Gastroesophageal sphincter (tissue), 4 donors: ENCODE data around the gene RASL10A. TPM values are rescaled to one million over a fixed set of nuclear protein-coding genes. Genes with fewer than 3 reads are reported as not detected.

Experiments used
- ATAC-seq: fragments of 150-250 bp; one replicate; pipeline ENCODE4 v1.9.1; 2016; ENCODE audit warnings: mild to moderate bottlenecking, moderate library complexity
- H3K27ac ChIP-seq, 4 donors: fragments of 200-600 bp; sonication (generic) in 3 of 4; 1 replicate in 3 of 4; 2 replicates in 1 of 4; pipeline ENCODE4 v1.5.1; 2016 to 2019
- H3K27me3 ChIP-seq: fragments of 200-600 bp; sonication (generic); one replicate; pipeline ENCODE4 v1.5.1; 2019
- H3K36me3 ChIP-seq, 2 donors: fragments of 200-600 bp; sonication (generic); one replicate each; pipeline ENCODE4 v1.5.1; 2019; ENCODE audit warnings: control low read depth in 1 of 2
- H3K4me1 ChIP-seq, 3 donors: fragments of 200-600 bp; sonication (generic); 1 replicate in 2 of 3; 2 replicates in 1 of 3; pipeline ENCODE4 v1.5.1; 2016 to 2019; ENCODE audit warnings: control low read depth in 2 of 3
- H3K4me3 ChIP-seq, 2 donors: fragments of 200-600 bp; sonication (generic); one replicate each; pipeline ENCODE4 v1.5.1; 2019; ENCODE audit warnings: mild to moderate bottlenecking in 1 of 2, moderate library complexity in 1 of 2
- H3K9me3 ChIP-seq, 3 donors: fragments of 200-600 bp; sonication (generic); one replicate each; pipeline ENCODE4 v1.5.1; 2017 to 2019; ENCODE audit warnings: control low read depth in 2 of 3
- CTCF ChIP-seq, 4 experiments: fragments of 200-600 bp in 2 of 4; fragments of 450-650 bp in 2 of 4; sonication (generic) in 1 of 4; IDR thresholded peaks; one replicate each; pipeline ENCODE4 v1.5.1; 2017 to 2019; ENCODE audit warnings: antibody characterized with exemption in 4 of 4, mild to moderate bottlenecking in 2 of 4, moderate library complexity in 2 of 4
- EP300 ChIP-seq: sonication (generic); formaldehyde crosslinking; IDR thresholded peaks from one replicate; pipeline ENCODE4 v1.6.1; 2017; ENCODE audit warnings: antibody characterized with exemption, mild to moderate bottlenecking
- POLR2A ChIP-seq, 2 donors: fragments of 450-650 bp; IDR thresholded peaks; one replicate each; pipeline ENCODE4 v1.6.1; 2017; ENCODE audit warnings: antibody characterized with exemption in 2 of 2, mild to moderate bottlenecking in 2 of 2, moderate library complexity in 1 of 2
- POLR2AphosphoS5 ChIP-seq: sonication (generic); formaldehyde crosslinking; IDR thresholded peaks from one replicate; pipeline ENCODE4 v1.6.1; 2017; ENCODE audit warnings: antibody characterized with exemption
- WGBS, 2 donors: methylation state at CpG; one replicate each; pipeline ENCODE4 v1.1.5; 2018; ENCODE audit warnings: low coverage in 1 of 2; 5-methylcytosine and 5-hydroxymethylcytosine counted together
- total RNA-seq, 4 donors: library from RNA; depleted of rRNA; stranded (reverse); fragments of >200 nt; gene quantifications; one replicate each; pipeline ENCODE4 v1.1.0, GENCODE V29; 2016

RASL10A gene
- total RNA-seq, 4 donors from 2014 or later: 0.40 to 0.73 (median 0.72) TPM; not detected in 1

GRCh38 chr22:29310863-29311339, 4.6 kb downstream of the RASL10A start:
- TF ChIP-seq POLR2AphosphoS5 (peak; percentile 84), CTCF (IDR thresholded peaks at IDR 0.05) (no peak), EP300 (no peak), POLR2A (IDR thresholded peaks at IDR 0.05) (no peak)
- peaks cover 3 to 93% (median 68%) of the 10 kb centered on the region in 3 donors for H3K4me1 ChIP-seq
- peaks cover 30% of the 10 kb centered on the region for H3K27me3 ChIP-seq
- no peaks in the 10 kb centered on the region for H3K9me3 ChIP-seq
- 0% methylated on average over 4 of the region's 18 CpGs; no CpG with 5 or more reads in 1 of the 2 donors for WGBS, 2 donors
- peak overlapping the region in 1 of 2 donors; percentile 44 for H3K4me3 ChIP-seq
- H3K36me3 ChIP-seq: no peaks in the 10 kb centered on the region
- ATAC-seq: peak; percentile 85
- H3K27ac ChIP-seq: peak overlapping the region; percentile 22 to 97 (median 89)

GRCh38 chr22:29310065-29310862, 5.2 kb downstream of the RASL10A start:
- peak overlapping the region in 1 of 2 donors; percentile 18 for H3K4me3 ChIP-seq
- H3K4me1 ChIP-seq: peaks cover 3 to 93% (median 65%) of the 10 kb centered on the region in 3 donors
- WGBS, 2 donors: 59% methylated on average over 9 of the region's 28 CpGs; no CpG with 5 or more reads in 1 of the 2 donors

GRCh38 chr22:29309332-29310064, 6.0 kb downstream of the RASL10A start:
- Histone ChIP-seq H3K9me3 (no peaks in the 10 kb centered on the region), H3K4me1 (peaks cover 3 to 87% (median 60%) of the 10 kb centered on the region in 3 donors), H3K4me3 (peak overlapping the region in 1 of 2 donors; percentile 95), H3K27me3 (peaks cover 16% of the 10 kb centered on the region), H3K27ac (peak overlapping the region; percentile 4 to 97 (median 94)), H3K36me3 (no peaks in the 10 kb centered on the region)
- no CpG with 5 or more reads among the region's 21 CpGs for WGBS, 2 donors
- TF ChIP-seq CTCF (IDR thresholded peaks at IDR 0.05): no peak
- no peak for TF ChIP-seq POLR2AphosphoS5
- no peak for TF ChIP-seq POLR2A (IDR thresholded peaks at IDR 0.05)
- TF ChIP-seq EP300: no peak
- ATAC-seq: no peak

More at GRCh38 chr22:29310065-29310862, 5.2 kb downstream of the RASL10A start:
- Histone ChIP-seq H3K36me3 (no peaks in the 10 kb centered on the region), H3K27ac (peak overlapping the region; percentile 22 to 97 (median 94)), H3K27me3 (peaks cover 23% of the 10 kb centered on the region), H3K9me3 (no peaks in the 10 kb centered on the region)
- no peak for ATAC-seq
- TF ChIP-seq CTCF (IDR thresholded peaks at IDR 0.05) (no peak), EP300 (no peak), POLR2AphosphoS5 (no peak), POLR2A (IDR thresholded peaks at IDR 0.05) (no peak)

- no peaks in the 10 kb centered on the region for H3K9me3 ChIP-seq
- no peak for ATAC-seq
- H3K4me3 ChIP-seq: peak overlapping the region in 1 of 2 donors; percentile 95
- TF ChIP-seq POLR2AphosphoS5 (no peak), POLR2A (IDR thresholded peaks at IDR 0.05) (no peak), EP300 (no peak), CTCF (IDR thresholded peaks at IDR 0.05) (no peak)
- H3K4me1 ChIP-seq: peaks cover 3 to 81% (median 54%) of the 10 kb centered on the region in 3 donors
- H3K27ac ChIP-seq: peak overlapping the region; percentile 4 to 97 (median 94)
- no CpG with 5 or more reads among the region's 13 CpGs for WGBS, 2 donors
- H3K27me3 ChIP-seq: peaks cover 9% of the 10 kb centered on the region
- no peaks in the 10 kb centered on the region for H3K36me3 ChIP-seq
These were observed 6.7 kb downstream of the RASL10A start for GRCh38 chr22:29308791-29309262.
